ENCODE results near the gene SLC6A7. TPM values are rescaled to one million over a fixed set of nuclear protein-coding genes. Genes with fewer than 3 reads are reported as not detected.
A peak's percentile ranks its signal among the peaks of the same experiment; 100 is the strongest.

Gene SLC6A7
- total RNA-seq, 1 experiment from 2014 or later: not detected

GRCh38 chr5:150213530-150213929 is 23.7 kb downstream of the SLC6A7 start:
- BruUV-seq (replicated peaks): no TSS peak
- Histone ChIP-seq H3K4me1 (ENCODE audit: insufficient read depth, low read length, poor library complexity, severe bottlenecking) (no peaks in the 10 kb centered on the region), H3K36me3 (ENCODE audit: insufficient read depth, low read length, poor library complexity, severe bottlenecking) (no peaks in the 10 kb centered on the region), H3K9me3 (ENCODE audit: low read depth, low read length, poor library complexity, severe bottlenecking) (no peaks in the 10 kb centered on the region), H3K27ac (ENCODE audit: low read depth, low read length, poor library complexity, severe bottlenecking) (no peak overlapping the region), H3K4me3 (ENCODE audit: low read depth, low read length, poor library complexity, severe bottlenecking) (no peak overlapping the region), H3K27me3 (replicated peaks; ENCODE audit: insufficient read depth, low read depth, low read length, poor library complexity) (no peaks in the 10 kb centered on the region)
- TF ChIP-seq EZH2 (IDR thresholded peaks at IDR 0.05; ENCODE audit: borderline replicate concordance, low read depth, low read length, poor library complexity, severe bottlenecking): no peak
- ChIA-PET CTCF (no interaction called here), POLR2A (ENCODE audit: low non-redundant PET) (no interaction called here)
- intact Hi-C loops (cut with micrococcal nuclease; ENCODE audit: unreplicated experiment): no loop called here
- DNase-seq (ENCODE audit: low spot score): peak; percentile 34

- H3K4me3 ChIP-seq (ENCODE audit: low read depth, low read length, poor library complexity, severe bottlenecking): no peak overlapping the region
- H3K4me1 ChIP-seq (ENCODE audit: insufficient read depth, low read length, poor library complexity, severe bottlenecking): no peaks in the 10 kb centered on the region
- POLR2A ChIA-PET (ENCODE audit: low non-redundant PET): no interaction called here
- no TSS peak for BruUV-seq (replicated peaks)
- H3K27me3 ChIP-seq (replicated peaks; ENCODE audit: insufficient read depth, low read depth, low read length, poor library complexity): no peaks in the 10 kb centered on the region
- intact Hi-C loops (cut with micrococcal nuclease; ENCODE audit: unreplicated experiment): no loop called here
- H3K9me3 ChIP-seq (ENCODE audit: low read depth, low read length, poor library complexity, severe bottlenecking): no peaks in the 10 kb centered on the region
- CTCF ChIA-PET: no interaction called here
- TF ChIP-seq EZH2 (IDR thresholded peaks at IDR 0.05; ENCODE audit: borderline replicate concordance, low read depth, low read length, poor library complexity, severe bottlenecking): no peak
- TF ChIP-seq, protein P1, sequence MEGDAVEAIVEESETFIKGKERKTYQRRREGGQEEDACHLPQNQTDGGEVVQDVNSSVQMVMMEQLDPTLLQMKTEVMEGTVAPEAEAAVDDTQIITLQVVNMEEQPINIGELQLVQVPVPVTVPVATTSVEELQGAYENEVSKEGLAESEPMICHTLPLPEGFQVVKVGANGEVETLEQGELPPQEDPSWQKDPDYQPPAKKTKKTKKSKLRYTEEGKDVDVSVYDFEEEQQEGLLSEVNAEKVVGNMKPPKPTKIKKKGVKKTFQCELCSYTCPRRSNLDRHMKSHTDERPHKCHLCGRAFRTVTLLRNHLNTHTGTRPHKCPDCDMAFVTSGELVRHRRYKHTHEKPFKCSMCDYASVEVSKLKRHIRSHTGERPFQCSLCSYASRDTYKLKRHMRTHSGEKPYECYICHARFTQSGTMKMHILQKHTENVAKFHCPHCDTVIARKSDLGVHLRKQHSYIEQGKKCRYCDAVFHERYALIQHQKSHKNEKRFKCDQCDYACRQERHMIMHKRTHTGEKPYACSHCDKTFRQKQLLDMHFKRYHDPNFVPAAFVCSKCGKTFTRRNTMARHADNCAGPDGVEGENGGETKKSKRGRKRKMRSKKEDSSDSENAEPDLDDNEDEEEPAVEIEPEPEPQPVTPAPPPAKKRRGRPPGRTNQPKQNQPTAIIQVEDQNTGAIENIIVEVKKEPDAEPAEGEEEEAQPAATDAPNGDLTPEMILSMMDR (conservative IDR thresholded peaks at IDR 0.05; ENCODE audit: low read depth, low read length): no peak
- no peak overlapping the region for H3K27ac ChIP-seq (ENCODE audit: low read depth, low read length, poor library complexity, severe bottlenecking)
- DNase-seq (ENCODE audit: low spot score): no peak
- H3K36me3 ChIP-seq (ENCODE audit: insufficient read depth, low read length, poor library complexity, severe bottlenecking): no peaks in the 10 kb centered on the region
These were observed 24.4 kb downstream of the SLC6A7 start for GRCh38 chr5:150214289-150214688.

- Histone ChIP-seq H3K27me3 (replicated peaks; ENCODE audit: insufficient read depth, low read depth, low read length, poor library complexity) (no peaks in the 10 kb centered on the region), H3K4me3 (ENCODE audit: low read depth, low read length, poor library complexity, severe bottlenecking) (no peak overlapping the region), H3K4me1 (ENCODE audit: insufficient read depth, low read length, poor library complexity, severe bottlenecking) (no peaks in the 10 kb centered on the region), H3K36me3 (ENCODE audit: insufficient read depth, low read length, poor library complexity, severe bottlenecking) (no peaks in the 10 kb centered on the region), H3K9me3 (ENCODE audit: low read depth, low read length, poor library complexity, severe bottlenecking) (no peaks in the 10 kb centered on the region), H3K27ac (ENCODE audit: low read depth, low read length, poor library complexity, severe bottlenecking) (no peak overlapping the region)
- no TSS peak for BruUV-seq (replicated peaks)
- intact Hi-C loops (cut with micrococcal nuclease; ENCODE audit: unreplicated experiment): loop anchor here (5.0 kb wide), 1 partner anchor 224 kb away; no protein-coding TSS in a partner anchor
- ChIA-PET POLR2A (ENCODE audit: low non-redundant PET) (no interaction called here), CTCF (no interaction called here)
- DNase-seq (ENCODE audit: low spot score): no peak
- TF ChIP-seq EZH2 (IDR thresholded peaks at IDR 0.05; ENCODE audit: borderline replicate concordance, low read depth, low read length, poor library complexity, severe bottlenecking): no peak
- TF ChIP-seq, protein P1 (conservative IDR thresholded peaks at IDR 0.05; ENCODE audit: low read depth, low read length): no peak
These were observed 26.4 kb downstream of the SLC6A7 start for GRCh38 chr5:150215979-150216944.
